ENCODE measurements around the gene PTPRU.

Gene PTPRU

DNA sequence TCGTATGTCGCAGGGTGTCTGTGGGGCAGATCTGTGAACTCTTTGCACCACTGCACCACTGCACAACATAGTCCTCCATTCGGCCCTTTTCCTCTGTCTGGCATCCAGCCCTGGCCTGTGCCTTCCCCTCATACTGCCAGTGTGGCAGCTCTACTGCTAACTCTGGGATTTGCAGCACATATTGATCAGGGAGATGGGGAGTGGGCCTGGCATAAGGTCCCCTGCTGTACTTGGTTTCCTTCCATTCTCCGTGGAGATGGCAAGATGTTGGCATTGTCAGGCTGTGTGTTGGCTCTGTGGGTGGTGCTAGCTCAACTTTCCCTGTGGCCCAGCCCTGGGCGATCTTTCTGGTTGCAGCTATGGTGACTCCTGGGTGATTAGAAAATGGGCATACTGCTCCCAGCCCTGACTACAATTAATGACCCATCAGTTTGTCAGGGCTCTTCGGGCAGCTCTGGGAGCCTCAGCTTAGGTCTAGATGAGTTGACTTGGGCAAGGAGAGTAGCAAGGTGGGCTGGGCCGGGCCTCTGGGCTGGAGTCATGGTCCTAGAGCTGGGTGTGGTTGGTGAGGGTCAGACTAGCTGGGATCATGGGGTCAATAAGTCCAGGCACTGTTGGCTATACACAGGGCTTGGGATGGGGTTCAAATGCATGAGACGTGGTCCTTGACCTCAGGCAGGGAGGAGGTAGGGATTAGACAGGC lies 11.4 kb downstream of the PTPRU start:
- Histone ChIP-seq H3K9me3 (ENCODE audit: insufficient read depth, low read depth, low read length) (no peaks in the 10 kb centered on the region), H3K9ac (ENCODE audit: low read depth, low read length) (no peak overlapping the region), H3K4me3 (ENCODE audit: low read length) (no peak overlapping the region), H3K27me3 (ENCODE audit: insufficient read depth, low read length) (no peaks in the 10 kb centered on the region), H3K4me1 (ENCODE audit: insufficient read depth, low read length) (peaks cover 26% of the 10 kb centered on the region), H3K27ac (ENCODE audit: low read length) (no peak overlapping the region), H3K36me3 (ENCODE audit: insufficient read depth, low read depth, low read length) (no peaks in the 10 kb centered on the region)

DNA sequence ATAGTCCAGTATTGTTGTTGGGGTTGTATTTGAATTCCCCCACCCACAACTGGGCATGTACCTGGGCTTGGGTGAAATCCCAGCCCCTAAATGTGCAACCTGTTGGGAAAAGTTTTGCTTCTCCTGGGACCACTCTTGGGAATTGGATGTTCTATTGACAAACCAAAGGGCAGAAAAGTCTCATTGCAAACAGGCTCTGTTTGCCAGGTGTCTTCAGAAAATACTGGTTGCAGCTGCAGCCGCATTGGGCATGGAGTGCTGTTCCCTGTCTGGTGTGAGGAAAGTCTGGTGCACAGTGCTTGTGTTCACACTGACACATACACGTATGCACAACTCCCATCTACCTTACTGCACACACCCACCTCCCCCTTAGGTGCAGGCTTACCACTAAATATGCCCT lies 12.1 kb downstream of the PTPRU start:
- Histone ChIP-seq H3K4me3 (ENCODE audit: low read length) (no peak overlapping the region), H3K36me3 (ENCODE audit: insufficient read depth, low read depth, low read length) (no peaks in the 10 kb centered on the region), H3K27ac (ENCODE audit: low read length) (peak overlapping the region; percentile 13), H3K27me3 (ENCODE audit: insufficient read depth, low read length) (no peaks in the 10 kb centered on the region), H3K9me3 (ENCODE audit: insufficient read depth, low read depth, low read length) (no peaks in the 10 kb centered on the region), H3K9ac (ENCODE audit: low read depth, low read length) (peak overlapping the region; percentile 16; the same call in 1 of the 2 replicates), H3K4me1 (ENCODE audit: insufficient read depth, low read length) (peaks cover 26% of the 10 kb centered on the region)

DNA sequence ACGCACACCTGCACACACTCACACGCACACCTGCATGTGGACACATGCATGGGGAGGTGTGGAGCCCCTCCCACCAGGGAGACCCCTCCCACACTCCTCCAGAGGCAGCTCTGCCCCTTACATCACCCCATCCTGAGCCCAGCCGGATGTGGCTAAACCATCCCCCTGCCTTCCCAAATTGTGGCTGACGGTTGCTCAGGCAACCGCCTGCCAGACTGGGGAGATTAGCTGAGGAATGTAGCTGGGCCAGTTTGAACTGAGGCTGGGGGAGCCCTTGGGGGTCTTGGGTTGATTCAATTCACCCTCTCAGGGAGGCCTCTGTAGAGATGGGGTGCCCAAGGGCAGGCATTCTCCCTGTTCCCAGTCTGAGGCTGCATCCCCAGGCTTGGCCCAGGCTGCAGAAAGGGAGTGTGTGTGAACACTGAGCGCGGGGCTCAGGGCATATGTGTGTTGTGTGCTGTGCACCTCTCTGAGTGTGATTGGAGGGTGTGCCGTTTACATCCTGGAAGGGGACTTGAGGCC lies 12.9 kb downstream of the PTPRU start:
- Histone ChIP-seq H3K27me3 (ENCODE audit: insufficient read depth, low read length) (no peaks in the 10 kb centered on the region), H3K27ac (ENCODE audit: low read length) (peak overlapping the region; percentile 62), H3K4me1 (ENCODE audit: insufficient read depth, low read length) (peaks cover 26% of the 10 kb centered on the region), H3K36me3 (ENCODE audit: insufficient read depth, low read depth, low read length) (no peaks in the 10 kb centered on the region), H3K4me3 (ENCODE audit: low read length) (peak overlapping the region; percentile 50), H3K9ac (ENCODE audit: low read depth, low read length) (peak overlapping the region; percentile 68), H3K9me3 (ENCODE audit: insufficient read depth, low read depth, low read length) (no peaks in the 10 kb centered on the region)

DNA sequence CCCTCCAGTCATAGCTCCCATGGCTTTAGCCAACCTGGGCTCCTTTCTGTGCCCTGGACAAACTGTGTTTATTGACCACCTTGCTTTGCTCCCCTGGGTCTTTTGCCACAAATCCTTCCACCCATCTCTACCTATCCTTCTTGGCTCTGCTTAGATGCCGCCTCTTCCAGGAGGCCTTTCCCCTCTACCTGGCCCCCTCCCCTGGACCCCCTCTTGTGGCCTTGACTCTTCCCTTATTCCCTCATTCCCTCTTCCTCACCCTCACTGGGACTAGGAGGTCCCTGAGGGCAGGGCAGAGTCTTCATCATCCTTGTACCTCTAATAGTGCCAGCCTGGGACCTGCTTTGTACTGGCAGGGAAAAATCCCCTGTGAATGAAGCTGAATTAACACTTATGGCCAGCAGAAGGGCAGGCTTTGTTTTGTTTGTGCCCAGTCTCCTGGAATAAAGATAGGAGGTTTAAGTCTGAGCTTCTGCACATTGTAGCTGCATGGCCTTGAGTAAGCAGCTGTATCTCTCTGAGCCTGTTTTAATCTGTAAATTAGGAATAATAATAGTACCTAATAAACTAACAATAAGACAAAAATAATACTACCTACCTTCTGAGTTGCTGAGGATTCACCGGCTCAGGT lies 13.7 kb downstream of the PTPRU start:
- Histone ChIP-seq H3K4me1 (ENCODE audit: insufficient read depth, low read length) (peaks cover 26% of the 10 kb centered on the region), H3K9me3 (ENCODE audit: insufficient read depth, low read depth, low read length) (no peaks in the 10 kb centered on the region), H3K27ac (ENCODE audit: low read length) (peak overlapping the region; percentile 62), H3K4me3 (ENCODE audit: low read length) (peak overlapping the region; percentile 50; the same call in 1 of the 2 replicates), H3K36me3 (ENCODE audit: insufficient read depth, low read depth, low read length) (no peaks in the 10 kb centered on the region), H3K9ac (ENCODE audit: low read depth, low read length) (peak overlapping the region; percentile 68), H3K27me3 (ENCODE audit: insufficient read depth, low read length) (no peaks in the 10 kb centered on the region)

DNA sequence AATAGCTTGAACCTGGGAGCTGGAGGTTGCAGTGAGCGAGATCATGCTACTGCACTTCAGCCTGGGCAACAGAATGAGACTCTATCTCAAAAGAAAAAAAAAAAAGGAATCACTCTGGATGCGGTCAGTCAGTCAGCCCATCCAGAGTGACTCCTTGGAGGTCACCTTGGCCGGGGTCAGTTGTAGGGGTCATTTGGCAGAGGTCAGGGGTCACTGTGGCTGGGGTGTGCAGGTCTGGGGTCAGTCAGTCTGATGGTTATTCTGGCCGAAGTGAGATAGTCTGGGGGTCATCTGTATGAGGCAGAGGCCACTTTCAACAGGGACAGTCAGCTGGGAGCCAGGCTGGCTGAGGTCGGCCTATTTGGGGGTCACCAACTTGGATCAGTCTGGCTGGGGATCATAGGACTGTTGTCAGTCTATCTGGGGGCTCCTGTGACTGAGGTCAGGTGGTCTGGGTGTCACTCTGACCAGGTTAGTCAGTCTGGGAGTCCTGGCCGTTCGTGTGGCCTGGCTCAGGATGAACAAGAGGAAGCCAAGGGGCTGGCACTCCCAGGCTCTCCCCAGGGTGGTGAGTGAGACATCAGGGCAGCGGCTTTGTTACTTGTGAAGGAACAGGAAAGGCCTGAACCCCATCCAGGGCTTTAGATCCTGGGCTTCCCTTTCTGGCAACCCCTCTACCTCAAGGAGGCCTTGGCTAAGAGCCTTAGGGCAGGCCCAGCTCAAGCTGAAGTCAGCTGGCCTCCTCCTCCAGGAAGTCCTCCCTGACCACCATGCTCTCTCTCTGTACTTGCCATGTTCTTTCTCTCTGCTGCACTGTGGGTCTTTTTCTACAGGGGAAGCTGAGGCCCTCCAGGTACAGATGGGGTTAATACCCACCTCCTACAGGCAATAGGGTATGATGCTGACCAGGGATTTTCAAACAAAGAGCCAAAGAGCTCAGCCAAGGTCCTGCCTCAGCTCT lies 15.1 kb downstream of the PTPRU start:
- H3K4me3 ChIP-seq (ENCODE audit: low read length): no peak overlapping the region
- peaks cover 30% of the 10 kb centered on the region for H3K4me1 ChIP-seq (ENCODE audit: insufficient read depth, low read length)
- H3K9me3 ChIP-seq (ENCODE audit: insufficient read depth, low read depth, low read length): no peaks in the 10 kb centered on the region
- no peaks in the 10 kb centered on the region for H3K27me3 ChIP-seq (ENCODE audit: insufficient read depth, low read length)
- H3K36me3 ChIP-seq (ENCODE audit: insufficient read depth, low read depth, low read length): no peaks in the 10 kb centered on the region
- no peak overlapping the region for H3K9ac ChIP-seq (ENCODE audit: low read depth, low read length)
- H3K27ac ChIP-seq (ENCODE audit: low read length): no peak overlapping the region

DNA sequence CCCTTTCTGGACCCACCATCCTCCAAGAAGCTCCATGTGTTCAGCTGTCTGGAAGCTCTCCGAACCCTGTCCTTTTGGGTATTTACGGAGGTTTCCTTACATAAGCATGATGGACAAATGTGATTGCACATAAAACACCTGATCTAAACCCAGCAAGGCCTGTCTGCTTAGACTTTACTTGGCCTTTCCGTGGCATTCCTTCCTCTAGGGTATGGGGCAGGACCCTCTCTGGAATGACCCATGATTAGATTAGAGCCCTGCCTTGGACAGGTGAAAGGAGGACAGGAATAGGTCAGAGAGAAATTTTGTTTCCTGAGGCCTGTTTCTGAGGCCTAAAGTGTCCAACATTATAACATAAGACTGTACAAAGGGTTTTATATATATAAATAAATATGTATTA lies 16.9 kb downstream of the PTPRU start:
- H3K9ac ChIP-seq (ENCODE audit: low read depth, low read length): no peak overlapping the region
- H3K4me3 ChIP-seq (ENCODE audit: low read length): no peak overlapping the region
- H3K36me3 ChIP-seq (ENCODE audit: insufficient read depth, low read depth, low read length): no peaks in the 10 kb centered on the region
- peaks cover 13% of the 10 kb centered on the region; the same call in 1 of the 2 replicates for H3K27me3 ChIP-seq (ENCODE audit: insufficient read depth, low read length)
- H3K27ac ChIP-seq (ENCODE audit: low read length): no peak overlapping the region
- H3K4me1 ChIP-seq (ENCODE audit: insufficient read depth, low read length): peaks cover 43% of the 10 kb centered on the region
- no peaks in the 10 kb centered on the region for H3K9me3 ChIP-seq (ENCODE audit: insufficient read depth, low read depth, low read length)

DNA sequence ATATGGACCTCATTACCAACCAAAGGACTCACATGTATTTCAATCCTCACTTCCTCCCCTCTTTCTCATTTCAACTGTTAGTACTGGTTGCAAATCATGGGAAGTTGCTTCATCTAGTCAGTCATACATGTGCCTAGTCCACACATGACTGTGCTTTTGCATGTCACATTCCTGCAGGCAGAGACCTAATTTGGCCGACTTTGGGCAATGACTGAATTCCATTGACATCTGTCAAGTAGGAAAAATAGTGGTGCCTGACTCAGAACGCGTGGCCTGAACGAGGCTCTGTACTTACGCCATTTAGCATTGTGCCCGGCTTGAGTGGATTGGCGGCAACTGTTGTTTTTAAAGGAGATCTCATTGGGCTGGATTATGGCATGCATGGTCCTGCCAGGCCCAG lies 18.0 kb downstream of the PTPRU start:
- H3K36me3 ChIP-seq (ENCODE audit: insufficient read depth, low read depth, low read length): no peaks in the 10 kb centered on the region
- peaks cover 25% of the 10 kb centered on the region for H3K27me3 ChIP-seq (ENCODE audit: insufficient read depth, low read length)
- no peak overlapping the region for H3K27ac ChIP-seq (ENCODE audit: low read length)

DNA sequence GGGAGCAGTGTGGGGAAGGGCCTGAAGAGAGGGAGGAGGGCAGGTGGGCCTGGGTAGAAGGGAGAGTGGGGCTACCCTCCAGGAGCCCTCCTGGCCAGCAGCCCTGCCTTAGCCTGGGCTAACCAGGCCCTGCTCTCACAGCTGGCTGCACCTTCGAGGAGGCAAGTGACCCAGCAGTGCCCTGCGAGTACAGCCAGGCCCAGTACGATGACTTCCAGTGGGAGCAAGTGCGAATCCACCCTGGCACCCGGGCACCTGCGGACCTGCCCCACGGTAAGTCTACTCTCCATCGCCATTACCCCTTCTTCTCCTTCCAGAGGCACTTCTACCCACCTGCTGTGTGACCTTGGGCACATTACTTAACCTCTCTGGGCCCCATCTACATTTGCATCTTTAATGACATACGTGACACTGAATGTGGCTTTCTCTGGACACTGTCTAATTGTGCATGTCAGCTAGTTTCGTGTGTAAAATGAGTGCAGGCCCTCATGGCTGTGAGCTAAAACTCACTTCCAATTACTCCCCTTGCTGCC lies 18.9 kb downstream of the PTPRU start:
- Histone ChIP-seq H3K4me3 (ENCODE audit: low read length) (no peak overlapping the region), H3K27me3 (ENCODE audit: insufficient read depth, low read length) (peaks cover 29% of the 10 kb centered on the region), H3K9ac (ENCODE audit: low read depth, low read length) (no peak overlapping the region), H3K27ac (ENCODE audit: low read length) (no peak overlapping the region), H3K36me3 (ENCODE audit: insufficient read depth, low read depth, low read length) (no peaks in the 10 kb centered on the region), H3K9me3 (ENCODE audit: insufficient read depth, low read depth, low read length) (no peaks in the 10 kb centered on the region), H3K4me1 (ENCODE audit: insufficient read depth, low read length) (peaks cover 27% of the 10 kb centered on the region)

More for the DNA sequence above, 18.0 kb downstream of the PTPRU start:
- Histone ChIP-seq H3K9ac (ENCODE audit: low read depth, low read length) (no peak overlapping the region), H3K4me1 (ENCODE audit: insufficient read depth, low read length) (peaks cover 36% of the 10 kb centered on the region), H3K9me3 (ENCODE audit: insufficient read depth, low read depth, low read length) (no peaks in the 10 kb centered on the region), H3K4me3 (ENCODE audit: low read length) (no peak overlapping the region)

DNA sequence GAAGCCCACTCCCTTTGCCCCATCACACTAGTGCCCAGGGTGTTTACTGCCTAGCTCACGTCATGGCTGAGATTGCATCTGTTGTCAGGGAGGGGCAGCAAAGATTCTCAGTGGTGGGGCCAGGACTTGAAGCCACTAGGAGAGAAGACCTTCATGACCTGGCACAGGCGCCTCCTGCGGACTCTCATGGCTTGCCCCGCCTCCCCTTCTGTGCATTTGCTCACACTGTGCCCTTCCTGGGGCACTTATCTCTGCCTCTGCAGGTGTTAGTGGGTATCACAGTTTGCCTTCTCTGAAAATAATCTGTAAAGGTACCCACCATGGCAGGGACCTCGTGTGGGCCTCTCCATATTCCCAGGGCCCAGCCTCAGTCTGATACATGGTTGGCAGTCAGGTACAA lies 20.1 kb downstream of the PTPRU start:
- no peak overlapping the region for H3K9ac ChIP-seq (ENCODE audit: low read depth, low read length)
- peaks cover 40% of the 10 kb centered on the region for H3K27me3 ChIP-seq (ENCODE audit: insufficient read depth, low read length)
- H3K36me3 ChIP-seq (ENCODE audit: insufficient read depth, low read depth, low read length): no peaks in the 10 kb centered on the region
- no peaks in the 10 kb centered on the region for H3K9me3 ChIP-seq (ENCODE audit: insufficient read depth, low read depth, low read length)
- H3K4me1 ChIP-seq (ENCODE audit: insufficient read depth, low read length): peaks cover 22% of the 10 kb centered on the region; the same call in 1 of the 2 replicates
- H3K4me3 ChIP-seq (ENCODE audit: low read length): no peak overlapping the region
- no peak overlapping the region for H3K27ac ChIP-seq (ENCODE audit: low read length)

DNA sequence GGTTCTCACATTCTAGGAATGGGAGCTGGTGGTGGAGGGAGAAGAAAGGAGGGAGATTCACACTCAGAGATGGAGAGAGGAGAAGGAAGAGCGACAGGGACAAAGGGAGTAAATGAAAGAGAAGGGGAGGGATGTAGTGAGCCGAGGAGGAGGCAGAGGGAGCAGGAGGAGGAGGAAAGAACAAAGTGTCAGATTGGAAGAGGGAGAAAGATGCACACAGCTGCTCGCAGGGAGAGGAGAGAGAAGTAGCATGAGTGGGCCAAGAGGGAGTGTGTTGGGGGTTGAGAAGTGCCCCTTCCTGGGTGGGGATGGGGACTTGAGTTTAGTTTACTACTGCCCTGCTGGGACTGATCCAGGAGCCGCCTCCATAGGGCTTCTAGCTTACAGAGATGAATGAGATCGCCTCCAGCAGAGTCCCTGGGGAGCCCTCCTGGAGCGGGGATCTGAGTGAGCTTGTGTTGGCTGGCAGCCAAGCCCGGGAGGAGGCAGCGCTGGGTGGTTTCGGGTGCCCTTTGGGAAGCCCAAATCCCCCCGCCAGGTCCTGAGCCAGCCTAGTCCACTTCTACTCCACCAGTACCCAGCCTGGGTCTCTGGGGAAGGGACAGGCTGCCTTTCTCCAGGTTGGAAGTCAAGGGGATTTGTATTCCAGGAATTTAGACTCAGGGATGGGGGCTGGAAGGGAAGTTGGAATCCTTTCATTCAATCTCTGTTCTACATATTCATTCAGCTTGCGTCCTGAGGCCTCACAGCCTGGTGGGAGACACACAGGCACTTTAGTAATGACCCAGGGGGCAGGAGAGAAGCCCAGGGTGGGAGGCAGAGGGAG lies 20.9 kb downstream of the PTPRU start:
- Histone ChIP-seq H3K9ac (ENCODE audit: low read depth, low read length) (0 out of 2 replicates have a peak overlapping the region, but pooled peaks have one; percentile 29), H3K36me3 (ENCODE audit: insufficient read depth, low read depth, low read length) (no peaks in the 10 kb centered on the region), H3K27me3 (ENCODE audit: insufficient read depth, low read length) (peaks cover 40% of the 10 kb centered on the region), H3K27ac (ENCODE audit: low read length) (no peak overlapping the region), H3K4me3 (ENCODE audit: low read length) (peak overlapping the region; percentile 9; the same call in 1 of the 2 replicates), H3K9me3 (ENCODE audit: insufficient read depth, low read depth, low read length) (no peaks in the 10 kb centered on the region), H3K4me1 (ENCODE audit: insufficient read depth, low read length) (peaks cover 22% of the 10 kb centered on the region; the same call in 1 of the 2 replicates)
